Activated gamma-delta T cell treated with anti-CD3 and anti-CD28 coated beads, Interleukin-2, amount 50 U/mL, for 16 hours (primary cell): ENCODE measurements around the gene ATP5PD.
"Not testable (repeated sequence)": the region's sequence is repeated elsewhere in the genome, so short reads cannot be mapped to it uniquely, and the experiment has no call there.

ENCODE experiments used
- DNase-seq: peaks from one replicate; pipeline ENCODE4 v3.0.0-alpha.2; 2020; ENCODE audit warnings: low read depth

ATP5PD gene

GRCh38 chr17:75051941-75052340 lies 5.2 kb upstream of the ATP5PD start:
- no peak for DNase-seq

DNA sequence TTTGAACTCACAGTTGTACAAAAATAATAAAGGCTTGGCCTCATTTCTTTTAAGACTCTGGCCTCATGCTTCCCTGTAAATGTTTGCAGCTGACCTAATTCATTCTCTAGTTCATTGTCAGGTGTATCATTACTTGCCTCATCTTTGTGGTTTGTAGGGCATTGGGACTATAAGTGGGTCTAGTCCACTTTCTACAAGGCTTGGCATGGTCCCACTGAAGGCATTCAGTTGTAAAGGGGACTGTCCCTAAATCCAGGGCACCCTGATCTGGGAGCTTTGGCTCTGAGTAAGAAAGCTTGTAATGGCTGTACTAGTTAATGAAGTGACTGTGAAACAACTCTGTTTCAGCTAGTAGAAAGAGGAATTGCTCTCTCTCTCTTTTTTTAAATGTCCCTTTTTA lies 2.9 kb upstream of the ATP5PD start:
- no peak for DNase-seq

DNA sequence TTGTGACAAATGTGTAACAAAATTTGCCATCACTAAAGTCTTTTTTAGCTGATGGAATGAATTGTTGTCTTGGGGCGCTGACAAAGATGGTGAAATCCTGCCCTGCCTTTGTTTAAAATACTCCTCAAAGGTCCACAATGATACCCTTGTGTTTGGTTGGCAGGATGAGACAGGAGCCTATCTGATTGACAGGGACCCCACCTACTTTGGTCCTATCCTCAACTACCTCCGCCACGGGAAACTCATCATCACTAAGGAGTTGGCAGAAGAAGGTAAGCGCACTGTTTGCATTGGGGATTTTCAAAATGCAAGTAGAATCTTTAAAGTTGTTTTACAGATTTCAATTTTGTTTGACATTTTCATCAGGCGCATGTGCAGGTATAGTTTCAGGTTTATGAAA lies 2.3 kb upstream of the ATP5PD start:
- no peak for DNase-seq

GRCh38 chr17:75048249-75048878 lies 1.6 kb upstream of the ATP5PD start:
- DNase-seq: no peak

- peak; percentile 24 for DNase-seq
Measured at GRCh38 chr17:75047398-75048098, 779 bp upstream of the ATP5PD start.

- not testable (repeated sequence) for DNase-seq
Measured at GRCh38 chr17:75045946-75046406, 793 bp downstream of the ATP5PD start.

- no peak for DNase-seq
Measured at GRCh38 chr17:75044716-75045115, 2.1 kb downstream of the ATP5PD start.

DNA sequence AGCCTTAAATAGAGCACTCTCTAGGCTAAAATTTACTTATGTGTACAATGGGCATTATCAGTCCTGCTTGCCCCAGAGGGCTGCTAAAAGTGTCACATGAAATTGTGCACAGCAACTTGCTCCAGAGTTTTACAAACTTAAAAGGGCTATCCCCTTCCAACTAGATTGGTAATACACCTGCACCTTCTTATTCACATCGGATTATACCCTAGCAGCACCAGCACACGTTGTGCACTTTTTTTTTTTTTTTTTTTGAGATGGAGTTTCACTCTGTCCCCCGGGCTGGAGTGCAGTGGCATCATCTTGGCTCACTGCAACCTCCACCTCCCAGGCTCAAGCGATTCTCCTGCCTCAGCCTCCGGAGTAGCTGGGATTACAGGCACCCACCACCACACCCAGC lies 3.0 kb downstream of the ATP5PD start:
- DNase-seq: not testable (repeated sequence)

DNA sequence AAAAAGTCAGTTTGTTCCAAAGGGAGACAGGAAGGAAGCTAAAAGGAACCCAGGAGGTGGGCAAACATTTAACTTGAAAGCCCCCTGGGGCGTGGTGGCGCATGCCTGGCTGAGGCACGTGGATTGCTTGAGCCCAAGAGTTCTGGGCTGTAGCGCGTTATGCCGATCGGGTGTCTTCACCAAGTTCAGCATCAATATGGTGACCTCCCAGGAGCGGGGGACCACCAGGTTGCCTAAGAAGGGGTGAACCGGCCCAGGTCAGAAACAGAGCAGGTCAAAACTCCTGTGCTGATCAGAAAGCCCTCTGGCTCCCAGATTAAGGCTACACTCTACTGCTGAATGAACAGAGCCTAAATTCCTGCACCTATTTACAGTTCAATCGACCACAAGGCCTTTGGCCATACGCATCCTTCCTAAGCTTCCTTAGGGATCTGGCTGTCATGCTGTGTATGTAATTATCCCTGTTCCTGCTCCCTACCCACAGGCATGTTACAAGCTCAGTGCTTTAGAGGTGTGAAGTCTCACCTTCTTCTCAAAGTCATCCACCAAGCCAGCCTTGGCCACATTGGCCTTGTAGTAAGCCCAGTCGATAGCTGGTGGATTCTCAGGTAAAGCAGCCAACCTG lies 5.0 kb downstream of the ATP5PD start:
- no peak for DNase-seq

DNA sequence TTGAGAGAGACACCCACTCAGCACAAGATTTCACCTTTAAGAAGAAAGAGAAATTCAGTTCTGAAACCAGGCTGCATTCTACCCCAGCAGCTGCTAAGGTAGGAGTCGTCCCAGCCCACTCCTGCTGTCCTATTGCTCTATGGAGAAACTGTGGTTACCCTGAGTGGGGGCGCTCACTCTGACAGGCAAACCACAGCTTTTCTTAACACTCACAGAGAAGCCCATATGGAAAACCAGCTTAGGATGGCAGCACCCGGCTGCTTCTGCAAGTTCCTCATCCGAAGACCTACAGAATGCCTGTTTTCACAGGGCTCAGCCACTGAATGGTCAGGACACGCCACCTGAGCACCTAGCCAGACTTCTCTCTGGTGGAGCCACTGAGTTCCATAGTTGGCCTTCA lies 7.5 kb downstream of the ATP5PD start:
- DNase-seq: no peak

DNA sequence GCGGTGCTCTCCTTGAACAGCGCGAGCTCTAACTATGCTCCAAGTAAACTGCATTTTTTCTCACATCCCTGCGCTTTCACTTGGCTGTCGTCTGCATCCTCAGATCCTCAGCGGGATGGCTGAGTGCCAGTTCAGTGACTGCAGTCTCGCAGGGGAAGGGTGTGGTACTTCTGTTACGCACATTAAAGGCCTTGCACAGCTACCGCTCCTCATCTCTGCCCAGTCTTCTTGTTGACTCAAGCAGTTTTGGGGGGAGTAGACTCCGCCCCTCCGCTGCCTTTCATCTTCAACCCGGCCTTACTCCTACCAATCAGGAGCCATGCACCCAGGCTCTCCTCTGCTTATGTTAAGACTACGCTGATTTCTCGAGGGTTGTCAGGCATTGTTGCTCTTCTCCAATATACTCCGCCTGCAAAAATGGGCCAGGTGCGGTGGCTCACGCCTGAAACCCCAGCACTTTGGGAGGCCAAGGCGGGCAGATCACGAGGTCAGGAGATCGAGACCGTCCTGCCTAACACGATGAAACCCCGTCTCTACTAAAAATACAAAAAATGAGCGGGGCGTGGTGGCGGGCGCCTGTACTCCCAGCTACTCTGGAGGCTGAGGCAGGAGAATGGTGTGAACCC lies 10.0 kb downstream of the ATP5PD start:
- DNase-seq: peak; percentile 66

DNA sequence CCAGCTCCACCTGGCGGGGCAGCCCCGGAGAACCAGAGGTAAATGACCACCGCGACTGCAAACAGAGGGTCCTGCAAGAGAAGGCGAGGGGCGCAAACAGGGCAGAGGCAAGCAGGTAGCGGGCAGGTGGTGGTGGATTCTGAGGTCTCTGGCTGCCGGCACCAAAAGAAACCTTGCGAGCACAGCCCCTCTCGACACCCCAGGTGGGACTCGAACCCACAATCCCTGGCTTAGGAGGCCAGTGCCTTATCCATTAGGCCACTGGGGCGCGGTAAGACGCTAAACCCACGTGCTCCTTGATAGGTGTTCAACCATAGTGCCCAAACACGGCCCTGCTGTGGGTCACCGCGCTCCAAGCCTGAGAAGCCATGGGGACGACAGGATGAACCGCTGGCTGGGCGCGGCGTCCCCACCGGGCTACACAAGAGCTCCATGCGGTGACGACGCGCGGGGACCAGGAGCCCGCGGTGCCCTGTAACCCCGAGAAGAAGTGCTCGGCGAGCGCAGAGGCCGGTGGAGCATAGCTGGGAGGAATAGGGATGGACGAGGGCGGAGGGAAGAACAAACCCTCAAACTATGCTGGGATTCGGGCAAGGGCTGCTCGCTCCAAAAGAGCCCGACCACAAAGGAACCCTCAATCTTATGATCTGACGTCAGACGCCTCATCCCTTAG lies 12.4 kb downstream of the ATP5PD start:
- peak; percentile 69 for DNase-seq

DNA sequence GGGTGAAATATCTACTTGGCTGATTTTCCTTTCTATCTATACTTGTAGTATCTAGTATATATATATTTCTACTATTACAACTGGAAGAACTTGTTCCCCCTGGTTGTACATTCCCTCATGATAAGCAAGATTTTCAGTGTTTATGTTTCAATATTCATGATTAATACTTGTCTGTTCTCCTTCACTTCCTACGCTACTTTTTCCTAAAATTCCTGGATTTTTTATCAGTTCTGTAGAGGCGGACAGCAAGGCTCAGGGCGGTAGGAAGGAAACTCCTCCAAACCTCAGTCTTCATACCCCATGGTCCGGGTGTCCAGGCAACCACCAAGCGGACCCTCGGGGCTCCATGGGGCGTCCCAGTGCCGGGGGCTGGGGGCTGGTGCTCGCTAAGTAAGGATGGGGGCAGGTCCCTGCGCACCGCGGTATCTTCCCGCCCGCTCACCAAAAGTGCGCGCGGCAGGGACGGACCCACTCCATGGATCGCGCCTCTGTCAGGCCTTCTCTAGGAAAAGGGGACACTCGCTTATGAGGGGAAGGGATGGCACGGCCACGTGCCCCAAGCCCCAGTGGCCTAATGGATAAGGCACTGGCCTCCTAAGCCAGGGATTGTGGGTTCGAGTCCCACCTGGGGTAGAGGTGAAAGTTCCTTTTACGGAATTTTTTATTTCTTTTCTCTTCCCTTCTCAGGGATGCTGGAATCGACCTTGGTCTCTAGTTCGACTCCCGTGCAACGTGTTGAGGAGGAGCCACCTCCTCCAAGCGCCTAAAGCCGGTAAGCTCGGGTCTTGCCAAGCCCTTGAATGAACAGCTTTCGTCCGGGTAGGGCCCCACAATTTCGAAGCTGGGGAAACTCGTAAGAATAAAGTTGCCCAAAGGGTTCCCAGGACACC lies 13.2 kb downstream of the ATP5PD start:
- peak; percentile 76 for DNase-seq

GRCh38 chr17:75032720-75033280 lies 14.0 kb downstream of the ATP5PD start:
- DNase-seq: no peak

DNA sequence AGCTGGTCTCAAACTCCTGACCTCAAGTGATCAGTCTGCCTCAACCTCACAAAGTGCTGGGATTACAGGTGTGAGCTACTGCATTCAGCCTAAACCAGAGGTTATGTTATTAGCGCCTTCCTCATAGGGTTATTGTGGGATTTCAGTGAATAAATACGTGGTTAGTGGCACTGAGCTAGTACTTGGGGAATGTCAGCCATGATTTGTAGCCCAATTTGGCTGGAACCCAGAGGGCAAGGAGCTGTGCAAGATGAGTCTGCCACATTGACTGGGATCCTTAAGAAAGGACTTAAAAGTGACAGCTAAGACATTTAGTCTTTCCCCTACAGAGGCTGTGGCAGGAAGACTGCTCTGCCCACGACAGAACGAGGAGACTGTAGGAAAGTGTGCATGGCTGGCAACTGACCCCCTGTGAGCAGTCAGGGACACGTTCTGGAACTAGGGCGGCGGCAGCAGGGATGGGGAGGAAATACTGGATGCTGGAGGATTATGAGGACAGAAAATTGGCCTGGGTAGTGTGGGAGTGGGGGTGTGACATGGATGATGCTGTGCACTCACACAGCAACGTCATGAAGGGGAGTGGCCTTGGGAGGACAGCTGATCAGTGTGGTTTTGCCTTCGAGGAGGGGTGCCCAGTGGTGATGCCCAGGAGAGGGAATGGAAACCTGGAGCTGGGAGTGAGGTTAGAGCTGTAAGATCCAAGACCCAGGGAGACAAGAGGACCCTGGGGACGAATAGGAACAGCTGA lies 14.6 kb downstream of the ATP5PD start:
- no peak for DNase-seq

DNA sequence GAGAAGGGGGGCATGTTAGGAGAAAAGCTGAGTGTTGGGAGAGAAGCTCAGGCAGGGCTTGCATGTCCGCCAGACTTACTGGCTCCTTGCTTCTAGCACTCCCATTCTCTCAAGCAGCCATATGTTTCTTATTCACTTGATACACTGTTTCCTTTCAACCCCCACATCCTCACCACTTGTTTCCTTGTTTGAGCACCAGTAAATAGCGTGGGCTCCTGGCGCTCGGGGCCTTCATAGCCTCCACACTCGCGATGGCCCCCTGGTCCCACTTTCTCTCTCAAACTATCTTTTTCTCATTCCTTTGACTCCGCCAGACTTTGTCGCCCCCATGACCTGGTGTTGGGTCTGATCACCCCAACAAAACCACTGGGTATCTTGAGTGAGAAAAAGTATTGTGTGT lies 16.6 kb downstream of the ATP5PD start:
- no peak for DNase-seq

DNA sequence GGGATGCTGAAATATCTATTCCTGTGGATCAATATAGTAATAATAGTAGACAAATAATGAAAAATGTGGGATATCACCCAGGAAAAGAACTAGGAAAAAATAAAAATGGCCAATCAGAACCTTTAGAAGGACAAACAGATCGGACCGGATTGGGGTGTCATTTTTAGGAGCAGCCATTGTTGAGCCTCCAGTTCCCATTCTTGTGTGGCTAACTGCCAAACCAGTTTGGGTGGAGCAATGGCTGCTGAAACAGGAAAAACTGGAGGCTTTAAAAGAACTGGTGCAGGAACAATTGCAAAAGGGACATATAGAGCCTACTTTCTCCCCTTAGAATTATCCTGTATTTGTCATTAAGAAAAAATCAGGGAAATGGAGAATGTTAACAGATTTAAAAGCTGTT lies 20.1 kb downstream of the ATP5PD start:
- DNase-seq: not testable (repeated sequence)

DNA sequence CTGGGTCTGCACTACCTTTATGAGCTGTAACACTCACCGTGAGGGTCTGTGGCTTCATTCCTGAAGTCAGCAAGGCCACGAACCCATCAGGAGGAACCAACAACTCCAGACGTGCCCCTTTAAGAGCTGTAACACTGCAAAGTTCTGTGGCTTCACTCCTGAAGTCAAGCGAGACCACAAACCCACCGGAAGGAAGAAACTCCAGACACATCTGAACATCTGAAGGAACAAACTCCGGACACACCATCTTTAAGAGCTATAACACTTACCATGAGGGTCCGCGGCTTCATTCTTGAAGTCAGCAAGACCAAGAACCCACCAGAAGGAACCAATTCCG lies 21.4 kb downstream of the ATP5PD start:
- DNase-seq: not testable (repeated sequence)

DNA sequence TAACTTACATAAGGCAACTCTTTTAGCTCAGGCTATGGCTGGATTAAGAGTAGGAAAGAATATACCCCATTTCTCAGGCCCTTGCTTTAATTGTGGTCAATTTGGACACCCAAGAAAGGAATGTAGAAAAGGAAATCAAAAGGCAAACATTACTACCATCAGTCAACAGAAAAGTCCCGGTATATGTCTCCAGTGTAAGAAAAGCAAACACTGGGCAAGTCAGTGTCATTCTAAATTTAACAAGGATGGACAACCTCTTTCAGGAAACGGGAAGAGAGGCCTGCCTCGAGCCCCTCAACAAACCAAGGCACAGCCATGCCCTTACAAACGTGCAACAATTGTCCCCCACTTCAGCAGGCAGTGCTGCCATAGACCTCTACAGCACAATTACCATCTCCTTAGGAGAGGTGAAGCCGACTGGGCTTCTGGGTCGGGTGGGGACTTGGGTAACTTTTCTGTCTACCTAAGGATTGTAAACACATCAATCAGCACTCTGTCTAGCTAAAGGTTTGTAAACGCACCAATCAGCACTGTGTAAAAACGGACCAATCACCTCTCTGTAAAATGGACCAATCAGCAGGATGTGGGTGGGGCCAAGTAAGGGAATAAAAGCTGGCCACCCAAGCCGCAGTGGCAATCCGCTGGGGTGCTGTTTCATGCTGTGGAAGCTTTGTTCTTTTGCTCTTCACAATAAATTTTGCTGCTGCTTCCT lies 21.9 kb downstream of the ATP5PD start:
- no peak for DNase-seq
